ENCODE measurements around the gene EFCAB7.

Gene EFCAB7

GRCh38 chr1:63524201-63524600 is 876 bp downstream of the EFCAB7 start:
- DNase-seq (ENCODE audit: low read depth) = no peak
- in situ Hi-C loops (cut with HindIII; ENCODE audit: low sequenced_read_pairs) = no loop called here
- no peak for TF ChIP-seq CTCF (IDR thresholded peaks at IDR 0.05; ENCODE audit: low read depth, low read length, missing control alignments)
- H3K4me3 ChIP-seq (ENCODE audit: low read depth, low read length) = peak overlapping the region; percentile 75

- TF ChIP-seq CTCF (IDR thresholded peaks at IDR 0.05; ENCODE audit: low read depth, low read length, missing control alignments) = no peak
- in situ Hi-C loops (cut with HindIII; ENCODE audit: low sequenced_read_pairs) = no loop called here
- H3K4me3 ChIP-seq (ENCODE audit: low read depth, low read length) = no peak overlapping the region
- DNase-seq (ENCODE audit: low read depth) = no peak
Measured at GRCh38 chr1:63532727-63533126, 9.4 kb downstream of the EFCAB7 start.

- DNase-seq (ENCODE audit: low read depth) = no peak
- TF ChIP-seq CTCF (IDR thresholded peaks at IDR 0.05; ENCODE audit: low read depth, low read length, missing control alignments) = no peak
- no peak overlapping the region for H3K4me3 ChIP-seq (ENCODE audit: low read depth, low read length)
- in situ Hi-C loops (cut with HindIII; ENCODE audit: low sequenced_read_pairs) = no loop called here
Measured at GRCh38 chr1:63533931-63534330, 10.6 kb downstream of the EFCAB7 start.

GRCh38 chr1:63534406-63534805 is 11.1 kb downstream of the EFCAB7 start:
- in situ Hi-C loops (cut with HindIII; ENCODE audit: low sequenced_read_pairs) = no loop called here
- no peak for TF ChIP-seq CTCF (IDR thresholded peaks at IDR 0.05; ENCODE audit: low read depth, low read length, missing control alignments)
- H3K4me3 ChIP-seq (ENCODE audit: low read depth, low read length) = no peak overlapping the region
- no peak for DNase-seq (ENCODE audit: low read depth)

- in situ Hi-C loops (cut with HindIII; ENCODE audit: low sequenced_read_pairs) = no loop called here
- TF ChIP-seq CTCF (IDR thresholded peaks at IDR 0.05; ENCODE audit: low read depth, low read length, missing control alignments) = no peak
- DNase-seq (ENCODE audit: low read depth) = no peak
- H3K4me3 ChIP-seq (ENCODE audit: low read depth, low read length) = no peak overlapping the region
Measured at GRCh38 chr1:63537006-63537405, 13.7 kb downstream of the EFCAB7 start.

- H3K4me3 ChIP-seq (ENCODE audit: low read depth, low read length) = no peak overlapping the region
Measured at GRCh38 chr1:63537940-63538339, 14.6 kb downstream of the EFCAB7 start.

More at GRCh38 chr1:63537940-63538339, 14.6 kb downstream of the EFCAB7 start:
- peak; percentile 4 for DNase-seq (ENCODE audit: low read depth)
- in situ Hi-C loops (cut with HindIII; ENCODE audit: low sequenced_read_pairs) = no loop called here
- TF ChIP-seq CTCF (IDR thresholded peaks at IDR 0.05; ENCODE audit: low read depth, low read length, missing control alignments) = no peak
